Stromal cell of bone marrow (primary cell): ENCODE results near the gene PRMT9.

Experiments
- DNase-seq: peaks from one replicate; pipeline ENCODE4 v3.0.0-alpha.2; 2012; ENCODE audit warnings: low read depth

The PRMT9 gene

DNA sequence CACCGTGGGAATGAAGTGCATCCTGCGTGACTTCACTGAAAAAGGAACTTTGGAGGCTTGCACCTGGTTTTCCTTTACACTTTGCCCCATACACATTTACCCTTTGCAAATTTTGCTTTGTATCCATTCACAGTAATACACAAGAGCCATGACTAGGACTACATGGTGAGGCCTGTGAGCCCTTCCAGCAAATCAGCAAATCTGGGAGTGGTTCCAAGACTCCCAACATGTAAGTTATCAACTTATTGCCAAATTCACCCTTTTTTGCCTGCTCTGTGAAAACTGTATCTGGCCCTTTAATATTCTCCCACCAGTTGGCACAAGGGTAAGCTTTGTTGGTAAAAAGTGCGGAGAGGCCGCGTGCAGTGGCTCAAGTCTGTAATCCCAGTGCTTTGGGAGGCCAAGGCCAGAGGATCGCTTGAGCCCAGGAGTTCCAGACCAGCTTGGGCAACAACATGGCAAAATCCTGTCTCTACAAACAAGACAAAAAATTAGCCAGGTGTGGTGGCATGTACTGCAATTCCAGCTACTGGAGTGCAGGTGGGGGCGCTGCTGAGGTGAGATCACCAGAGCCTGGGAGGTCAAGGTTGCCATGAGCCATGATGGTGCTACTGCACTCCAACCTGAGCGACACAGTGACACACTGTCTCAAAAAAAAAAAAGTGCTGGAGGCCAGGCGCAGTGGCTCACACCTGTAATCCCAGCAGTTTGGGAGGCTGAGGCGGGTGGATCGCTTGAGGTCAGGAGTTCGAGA, 5.0 kb downstream of the PRMT9 start:
- DNase-seq: no peak

DNA sequence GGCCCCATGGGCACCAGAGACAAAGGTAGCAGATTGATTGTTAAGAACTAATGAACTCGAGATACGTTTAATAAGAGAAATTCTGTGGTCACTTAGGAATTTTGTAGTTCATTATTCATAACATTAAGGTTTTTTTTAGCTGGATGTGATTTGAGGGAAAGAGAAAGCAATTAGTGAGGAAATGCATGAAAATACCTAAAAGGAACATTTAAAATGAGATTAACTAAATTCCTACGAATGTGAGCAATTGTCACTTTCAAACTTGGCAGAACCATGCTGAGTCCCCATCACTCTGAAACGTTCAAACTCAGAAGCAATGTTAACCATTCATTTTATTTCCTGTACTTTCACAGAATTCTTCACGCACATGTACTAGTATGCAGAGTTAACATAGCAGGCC, 5.9 kb downstream of the PRMT9 start:
- no peak for DNase-seq

DNA sequence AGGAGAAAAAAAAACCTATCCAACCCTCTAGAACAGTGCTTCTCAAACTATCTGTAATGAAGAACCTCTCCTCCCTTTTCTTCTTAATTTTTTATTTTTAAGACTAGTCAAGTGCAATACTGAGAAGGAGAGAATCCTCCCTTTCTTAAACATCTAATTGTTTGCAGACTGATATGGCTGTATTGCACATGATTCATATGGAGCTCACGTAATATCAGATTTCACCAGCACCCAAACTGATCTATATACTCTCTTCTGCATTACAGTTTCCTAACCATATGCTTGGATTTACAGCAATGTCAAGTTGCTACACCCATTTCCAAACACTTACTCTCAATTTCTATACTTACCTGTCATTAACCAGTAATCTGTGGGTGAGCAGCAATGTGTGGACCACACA, 9.5 kb downstream of the PRMT9 start:
- no peak for DNase-seq

DNA sequence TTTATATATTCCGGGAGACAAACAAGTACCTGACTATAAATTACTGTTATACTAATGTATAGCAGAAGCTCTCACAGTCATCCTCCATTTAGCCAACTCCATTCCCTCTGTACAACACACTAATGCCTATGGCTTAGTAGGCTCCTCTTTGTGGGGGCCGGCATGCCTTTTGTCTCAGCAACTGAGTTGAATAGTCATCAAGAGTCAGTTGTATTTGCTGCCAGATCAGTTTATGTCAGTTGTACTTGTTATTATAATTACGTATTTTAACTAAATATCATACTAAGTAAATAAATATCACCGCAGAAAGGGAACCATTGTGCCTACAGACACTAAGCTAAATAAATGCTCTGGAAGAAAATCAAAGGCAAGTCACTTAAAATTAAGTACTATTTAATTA, 9.9 kb downstream of the PRMT9 start:
- DNase-seq: no peak

DNA sequence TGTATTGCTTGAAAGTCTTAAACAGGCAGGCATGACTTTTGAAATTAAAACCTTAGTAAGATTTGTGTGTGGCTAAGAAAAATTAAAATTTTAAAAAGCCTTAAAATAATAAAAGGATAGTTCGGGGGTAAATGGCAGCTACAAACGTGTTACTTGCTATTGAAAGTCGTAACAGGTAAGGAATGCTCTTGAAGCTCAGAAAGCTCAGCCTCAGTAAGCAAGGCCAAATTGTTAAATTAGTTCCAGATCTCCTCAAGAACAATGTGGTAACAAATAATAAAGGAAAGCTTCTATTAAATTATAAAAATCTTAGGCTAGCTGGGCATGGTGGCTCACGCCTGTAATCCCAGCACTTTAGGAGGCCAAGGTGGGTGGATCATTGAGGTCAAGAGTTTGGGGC, 25.5 kb downstream of the PRMT9 start:
- DNase-seq: no peak

DNA sequence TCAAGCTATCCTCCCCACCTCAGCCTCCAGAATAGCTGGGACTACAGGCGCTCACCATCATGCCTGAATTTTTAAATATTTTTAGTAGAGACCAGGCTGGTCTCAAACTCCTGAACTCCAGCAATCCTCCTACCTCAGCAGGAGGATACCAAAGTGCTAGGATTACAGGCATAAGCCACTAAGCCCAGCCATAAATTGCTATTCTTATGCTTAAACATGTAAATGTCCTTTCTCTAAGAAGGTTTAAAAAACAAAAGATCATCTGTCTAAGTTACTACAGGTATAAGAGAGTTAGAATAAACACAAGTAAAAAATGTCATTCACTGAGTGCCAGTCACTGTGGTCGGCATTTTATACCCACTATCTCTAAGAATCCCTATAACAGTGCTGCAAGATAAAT, 28.3 kb downstream of the PRMT9 start:
- no peak for DNase-seq

DNA sequence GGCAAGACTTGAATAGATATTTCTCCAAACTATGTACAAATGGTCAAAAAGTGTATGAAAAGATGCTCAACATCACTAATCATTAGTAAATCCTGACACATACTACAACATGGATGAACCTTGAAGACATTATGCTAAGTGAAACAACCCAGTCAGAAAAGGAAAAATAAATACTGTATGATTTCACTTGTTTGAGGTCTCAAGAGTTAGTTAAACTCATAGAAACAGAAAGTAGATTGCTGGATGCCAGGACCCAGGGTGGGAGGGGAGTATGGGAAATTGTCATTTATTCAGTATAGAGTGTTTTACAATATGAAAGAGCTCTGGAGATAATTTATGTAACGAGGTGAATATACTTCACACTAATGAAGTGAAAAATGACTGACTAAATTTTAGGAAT, 32.4 kb downstream of the PRMT9 start:
- DNase-seq: no peak

DNA sequence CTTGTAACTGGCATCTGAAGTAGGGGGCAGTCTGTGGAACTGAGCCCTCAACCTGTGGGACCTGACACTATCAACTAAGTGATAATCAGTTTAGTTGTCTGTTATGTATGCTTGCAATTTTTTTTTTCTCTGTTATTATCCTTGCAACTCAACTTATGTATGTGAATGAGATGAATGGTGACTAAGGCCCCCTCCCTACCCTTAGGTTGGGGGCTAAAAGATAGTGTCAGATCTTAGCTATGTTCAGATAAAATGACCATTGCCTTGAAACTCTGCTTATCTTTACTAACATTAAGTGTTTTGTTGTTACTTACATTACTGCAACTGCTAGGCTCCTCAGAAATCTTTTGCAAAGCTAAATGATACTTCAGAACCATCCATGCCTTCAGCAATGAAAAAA, 35.3 kb downstream of the PRMT9 start:
- no peak for DNase-seq

DNA sequence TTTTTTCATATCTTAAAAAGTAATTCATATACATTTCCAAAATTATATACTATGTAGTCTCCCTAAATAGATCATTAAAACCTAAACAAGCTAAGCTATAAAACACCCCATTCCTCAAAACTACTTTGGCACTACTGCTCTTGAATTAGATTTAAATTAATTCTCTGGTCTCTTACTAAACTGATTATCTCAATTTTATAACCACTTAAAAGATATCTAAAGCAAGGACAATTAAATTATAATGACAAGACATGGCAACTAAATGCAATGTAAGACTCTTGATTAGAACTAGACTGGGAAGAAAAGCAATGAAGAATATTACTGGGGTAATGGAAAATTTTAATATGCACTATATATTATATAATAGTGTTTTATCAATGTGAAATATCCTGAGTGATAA, 38.9 kb downstream of the PRMT9 start:
- no peak for DNase-seq

DNA sequence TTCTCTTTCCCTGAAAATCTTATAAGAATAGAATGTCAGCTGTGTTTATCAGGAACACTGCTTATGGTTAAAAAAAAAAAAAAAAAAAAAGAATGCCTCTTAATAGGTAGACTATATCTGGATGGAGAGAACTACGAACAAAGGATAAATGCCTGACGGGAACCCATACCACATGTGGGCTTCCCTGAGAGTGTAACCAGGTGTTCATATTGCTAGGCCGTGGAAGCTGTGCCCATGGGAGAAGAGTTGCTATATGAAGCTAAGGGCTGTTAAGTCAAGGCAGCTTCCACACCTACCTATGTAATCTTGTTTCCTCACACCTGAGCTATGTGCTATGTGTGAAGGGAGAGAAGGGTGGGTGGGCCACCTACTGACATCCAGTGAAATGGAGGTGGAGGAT, 39.5 kb downstream of the PRMT9 start:
- no peak for DNase-seq

DNA sequence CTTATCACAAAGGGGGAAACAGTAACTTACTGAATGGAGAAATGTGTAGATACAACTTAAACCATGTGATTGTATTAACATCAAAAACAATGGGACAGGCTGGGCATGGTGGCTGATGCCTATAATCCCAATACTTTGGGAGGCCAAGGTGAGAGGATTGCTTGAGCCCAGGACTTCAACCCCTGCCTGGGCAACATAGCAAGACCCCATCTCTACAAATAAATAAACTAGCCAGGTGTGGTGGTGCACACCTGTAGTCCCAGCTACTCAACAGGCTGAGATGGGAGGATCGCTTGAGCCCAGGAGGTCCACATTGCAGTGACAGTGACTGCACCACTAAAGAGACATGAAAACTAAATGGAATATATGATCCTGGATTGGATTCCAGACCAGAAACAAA, 40.3 kb downstream of the PRMT9 start:
- DNase-seq: no peak

DNA sequence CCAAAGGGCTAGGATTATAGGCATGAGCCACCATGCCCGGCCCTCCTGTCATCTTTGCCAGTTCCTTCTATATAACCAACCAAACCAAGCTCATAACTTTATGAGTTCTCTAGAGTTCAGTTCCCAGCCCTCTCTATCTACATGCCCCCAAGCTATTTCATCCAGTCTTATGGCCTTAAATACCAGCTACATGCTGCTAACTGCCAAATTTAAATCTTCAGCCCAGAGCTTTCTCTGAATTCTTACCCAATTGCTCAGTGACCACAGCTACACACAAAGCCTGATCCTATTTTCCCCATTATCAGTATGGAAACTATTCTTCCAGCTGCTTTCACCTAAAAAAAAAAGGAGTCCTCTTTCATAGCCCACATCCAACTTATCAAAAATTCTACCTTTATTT, 43.6 kb downstream of the PRMT9 start:
- DNase-seq: no peak

DNA sequence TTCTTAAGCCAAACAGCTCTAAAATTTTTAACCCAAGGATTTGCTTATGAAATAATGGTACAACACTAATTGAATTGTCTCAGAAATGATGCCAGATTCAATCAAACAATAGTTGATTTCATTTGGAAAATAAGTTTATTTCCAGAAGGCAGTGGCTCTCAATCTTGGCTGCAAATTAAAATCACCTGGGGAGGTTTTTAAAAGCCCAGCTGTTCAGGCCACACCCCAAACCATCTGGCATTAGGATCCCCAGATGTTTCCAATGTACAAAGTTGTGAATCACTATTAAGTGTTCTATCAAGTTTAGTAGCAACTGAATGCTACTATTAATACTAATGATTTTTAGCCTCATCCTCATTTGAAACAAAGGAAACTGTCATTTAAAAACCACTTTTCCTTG, 44.6 kb downstream of the PRMT9 start:
- no peak for DNase-seq

DNA sequence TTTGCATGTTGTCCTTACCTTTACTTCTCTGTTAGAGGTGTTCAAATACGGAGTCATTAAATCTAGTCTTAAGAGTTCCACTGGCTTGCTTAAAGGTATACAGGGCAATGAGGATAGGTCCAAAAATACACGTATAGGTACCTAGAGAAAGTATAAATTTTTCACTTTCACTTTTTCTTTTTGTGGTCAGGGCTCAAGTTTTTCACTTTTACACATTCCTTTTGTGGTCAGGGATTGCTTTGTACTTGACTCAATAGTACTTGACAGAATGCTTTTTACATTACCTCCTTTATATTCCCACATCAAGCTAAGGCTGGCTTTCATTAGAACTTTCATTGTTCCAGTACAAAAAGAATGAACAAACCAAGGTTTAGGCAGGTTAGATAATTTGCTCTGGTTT, 45.0 kb downstream of the PRMT9 start:
- no peak for DNase-seq

DNA sequence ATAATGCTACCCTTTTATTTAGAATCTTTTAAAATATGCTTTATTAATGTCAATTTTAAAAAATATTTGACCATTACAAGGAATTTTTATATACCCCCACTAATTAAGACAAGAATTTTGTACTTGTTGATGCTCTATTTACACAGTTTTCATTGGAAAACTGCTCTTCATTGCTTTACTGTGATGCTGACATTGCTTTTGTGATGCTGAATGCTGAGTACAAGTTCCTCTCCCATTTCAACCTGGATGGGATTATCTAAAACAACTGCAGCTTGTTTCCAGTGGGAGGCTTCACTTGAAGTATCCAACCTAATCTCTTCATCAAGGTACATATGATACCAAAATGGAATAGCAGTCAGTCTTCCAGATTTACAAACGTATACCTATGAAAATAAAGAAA, 45.6 kb downstream of the PRMT9 start:
- DNase-seq: no peak

DNA sequence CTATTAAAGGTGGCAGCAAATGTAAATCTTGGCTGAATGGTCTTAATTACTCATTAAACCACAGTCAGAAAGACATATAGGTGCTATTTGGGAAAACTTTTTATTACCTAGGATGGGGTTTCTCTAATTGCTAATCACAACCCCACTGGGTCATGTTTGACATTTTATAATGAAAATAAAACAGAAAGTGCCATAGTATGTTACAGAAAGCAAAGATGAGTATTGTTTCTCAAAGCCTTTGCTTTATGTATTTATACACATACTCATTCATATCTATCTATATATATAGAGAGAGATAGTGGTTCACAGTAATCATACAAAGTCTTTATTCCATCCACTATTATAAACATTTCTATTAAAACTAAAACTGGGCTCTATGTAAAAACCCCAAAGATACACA, 48.6 kb downstream of the PRMT9 start:
- DNase-seq: no peak

DNA sequence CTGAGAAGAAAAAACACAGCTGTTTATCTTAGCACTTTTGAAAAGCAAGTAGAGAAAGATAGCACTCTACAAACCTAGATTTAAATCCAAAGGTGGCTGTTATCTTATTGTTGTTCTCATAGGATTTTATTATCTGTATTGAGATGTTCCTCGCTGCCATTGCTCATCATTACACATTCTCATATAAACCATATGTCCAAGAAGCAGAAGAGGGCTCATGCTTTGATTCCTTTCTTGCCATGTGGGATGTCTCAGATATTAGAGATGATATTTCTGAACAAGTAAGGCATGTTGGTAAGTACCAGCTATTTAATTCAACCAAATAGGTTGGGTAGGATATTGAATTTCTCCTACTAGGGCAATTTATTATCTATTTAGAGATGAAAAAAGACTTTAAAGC, 50.3 kb downstream of the PRMT9 start:
- no peak for DNase-seq

DNA sequence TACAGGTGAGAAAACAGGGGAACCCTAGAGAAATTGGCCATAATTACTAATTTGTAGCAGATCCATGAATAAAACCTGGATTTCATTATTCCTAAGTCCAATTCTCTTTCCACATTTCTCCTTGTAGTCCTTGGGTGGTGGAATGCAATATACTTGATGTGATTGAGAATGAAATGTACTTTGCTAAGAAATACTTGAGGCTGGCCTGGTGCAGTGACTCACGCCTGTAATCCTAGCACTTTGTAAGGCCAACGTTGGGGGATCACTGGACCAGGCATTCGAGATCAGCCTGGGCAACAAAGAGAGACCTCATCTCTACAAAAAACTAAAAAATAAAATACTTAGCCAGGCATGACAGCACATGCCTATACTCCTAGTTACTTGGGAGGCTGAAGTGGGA, 50.9 kb downstream of the PRMT9 start:
- no peak for DNase-seq

DNA sequence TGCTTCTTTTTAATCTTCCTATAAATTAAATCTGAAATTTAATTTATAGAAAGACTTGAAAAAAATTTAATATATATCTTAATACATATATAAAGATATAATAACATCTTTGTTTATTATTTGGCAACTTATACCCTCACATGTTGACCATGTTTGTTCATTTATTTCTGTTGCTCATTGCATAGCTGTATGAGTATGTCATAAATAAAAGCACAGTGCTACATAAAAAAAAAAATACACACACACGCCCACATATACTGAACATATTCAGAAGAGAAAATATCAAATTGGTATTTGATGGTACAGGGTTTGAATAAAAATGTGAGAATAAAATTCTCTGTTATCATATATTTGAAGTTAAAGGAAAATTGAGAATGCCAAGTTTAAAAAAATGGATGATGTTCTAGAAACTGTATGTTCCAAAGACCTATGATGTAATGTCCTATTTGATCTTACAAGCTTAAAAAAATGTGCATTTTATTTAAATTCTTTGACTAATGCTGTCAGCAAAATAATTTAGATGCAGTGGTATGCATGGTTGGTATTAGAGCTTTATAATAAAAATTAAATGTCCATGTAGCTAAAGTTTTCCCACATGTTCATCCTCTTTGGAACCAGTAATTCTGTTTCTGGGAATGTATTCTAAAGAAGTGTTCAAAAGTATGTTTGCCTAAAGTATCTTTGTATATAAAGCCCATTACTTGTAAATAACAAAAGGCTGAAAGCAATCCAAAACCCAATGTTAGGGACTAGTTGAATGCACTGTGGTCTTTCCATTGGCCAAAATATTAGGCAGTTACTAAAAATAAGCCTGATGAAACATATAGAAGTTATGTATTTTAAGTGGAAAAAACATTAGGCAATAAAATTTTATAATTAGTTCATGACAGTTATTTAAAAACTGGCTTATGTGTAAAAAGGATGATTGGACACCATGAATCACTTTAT, 53.9 kb downstream of the PRMT9 start:
- DNase-seq: no peak

DNA sequence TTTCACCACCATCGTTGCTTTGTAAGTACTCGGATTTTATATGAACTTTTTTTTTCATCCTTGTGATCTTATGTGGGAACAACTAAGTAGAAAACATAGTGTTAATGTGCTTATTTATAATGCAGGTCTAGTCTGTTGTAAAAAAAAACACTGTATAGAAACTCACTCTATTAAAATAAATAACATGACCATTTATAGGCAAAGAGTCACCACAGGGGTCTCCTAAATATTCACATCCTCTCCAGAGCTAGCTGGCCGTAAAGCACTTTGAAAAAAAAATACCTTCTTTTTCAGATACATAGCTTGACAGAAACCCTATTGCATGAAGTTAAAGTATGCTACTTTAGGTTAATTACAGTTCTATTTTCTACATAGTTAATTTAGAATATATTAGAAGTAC, 55.5 kb downstream of the PRMT9 start:
- DNase-seq: no peak

DNA sequence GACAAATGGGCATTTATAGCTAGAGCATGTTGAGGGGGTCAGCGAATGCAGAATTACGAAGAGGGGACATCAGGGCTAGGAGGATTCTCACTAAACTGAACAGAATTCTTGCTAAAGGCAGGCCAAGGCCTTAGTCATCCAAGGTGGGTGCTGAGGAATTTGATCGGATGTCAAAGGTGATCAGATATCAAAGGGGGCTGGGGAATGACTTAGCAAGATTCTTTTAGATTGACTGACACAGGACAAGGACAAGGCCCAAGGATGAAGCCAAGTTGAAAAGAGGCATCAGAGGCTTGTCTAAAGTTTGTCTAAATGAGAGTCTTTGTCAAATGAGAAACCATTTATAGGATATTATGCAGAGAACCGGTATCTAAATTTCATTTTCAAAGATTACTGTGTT, 57.1 kb downstream of the PRMT9 start:
- no peak for DNase-seq

DNA sequence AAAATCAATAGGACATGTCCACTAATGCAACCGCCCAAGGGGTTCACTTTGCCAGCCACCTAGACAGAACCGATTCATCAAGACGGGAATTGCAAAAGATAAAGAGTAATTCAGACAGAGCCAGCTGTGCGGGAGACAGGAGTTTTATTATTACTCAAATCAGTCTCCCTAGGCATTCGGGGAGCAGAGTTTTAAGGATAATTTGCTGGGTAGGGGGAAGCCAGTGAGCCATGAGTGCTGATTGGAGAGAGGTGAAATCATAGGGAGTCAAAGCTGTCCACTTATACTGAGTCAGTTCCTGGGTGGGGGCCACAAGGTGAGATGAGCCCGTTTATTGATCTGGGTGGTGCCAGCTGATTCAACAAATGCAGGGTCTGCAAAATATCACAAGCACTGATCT, 58.2 kb downstream of the PRMT9 start:
- no peak for DNase-seq

DNA sequence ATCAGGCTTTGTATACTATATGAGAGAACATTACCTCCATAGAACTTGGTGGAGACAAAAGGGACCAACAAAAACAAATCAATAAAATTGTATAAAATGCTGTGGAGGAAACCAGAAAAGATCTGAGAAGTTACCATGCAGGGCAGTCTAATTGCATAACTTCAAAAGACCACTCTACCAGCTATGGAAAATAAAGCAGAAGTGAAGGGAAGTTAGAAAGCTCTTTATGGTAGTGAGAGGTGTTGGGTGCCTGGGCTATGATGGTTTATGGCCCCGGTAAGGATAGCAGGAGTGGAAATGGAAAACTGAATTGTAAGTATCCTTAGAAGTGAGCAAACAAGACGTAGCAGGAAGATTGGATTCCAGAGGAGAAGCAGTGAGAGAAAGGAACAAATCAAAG, 63.6 kb downstream of the PRMT9 start:
- no peak for DNase-seq
